GM23338 (cell line): Measurements from ENCODE around the gene TMEM167B. TPM values are rescaled to one million over a fixed set of nuclear protein-coding genes. Genes with fewer than 3 reads are reported as not detected.
A peak's percentile ranks its signal among the peaks of the same experiment; 100 is the strongest.

Source experiments
- ATAC-seq: fragments of 200-7000 bp; cut with Tn5 transposase; 3 replicates; pipeline ENCODE4 v1.9.1; 2020
- DNase-seq: peaks from one replicate; pipeline ENCODE4 v3.0.0-alpha.2; 2015; ENCODE audit warnings: low spot score
- H2AFZ ChIP-seq: fragments of 200-600 bp; sonication (generic); 2 replicates; pipeline ENCODE4 v1.8.0; 2016; ENCODE audit warnings: antibody characterized with exemption, mild to moderate bottlenecking, moderate library complexity
- H3F3A ChIP-seq: fragments of 200-600 bp; sonication (generic); replicated peaks from 2 replicates; pipeline ENCODE4 v1.8.0; 2017; ENCODE audit warnings: antibody characterized with exemption, mixed run types, low read depth
- H3K27ac ChIP-seq: fragments of 200-600 bp; sonication (generic); 2 replicates; pipeline ENCODE4 v1.6.1; 2016; ENCODE audit warnings: low read depth
- H3K27me3 ChIP-seq: fragments of 200-600 bp; sonication (generic); 2 replicates; pipeline ENCODE4 v1.8.0; 2016; ENCODE audit warnings: mild to moderate bottlenecking, mixed run types, moderate library complexity; ENCODE audit not compliant: insufficient read depth
- H3K36me3 ChIP-seq: fragments of 200-600 bp; sonication (generic); 2 replicates; pipeline ENCODE4 v1.8.0; 2016; ENCODE audit warnings: mild to moderate bottlenecking; ENCODE audit not compliant: insufficient read depth
- H3K4me1 ChIP-seq: fragments of 200-600 bp; sonication (generic); 2 replicates; pipeline ENCODE4 v1.8.0; 2016; ENCODE audit warnings: mild to moderate bottlenecking, moderate library complexity; ENCODE audit not compliant: insufficient read depth
- H3K4me2 ChIP-seq: fragments of 200-600 bp; sonication (generic); 2 replicates; pipeline ENCODE4 v1.7.1; 2017; ENCODE audit warnings: mixed run types
- H3K4me3 ChIP-seq: fragments of 200-600 bp; sonication (generic); 2 replicates; pipeline ENCODE4 v1.6.1; 2016; ENCODE audit warnings: mixed run types
- H3K79me2 ChIP-seq: fragments of 200-600 bp; sonication (generic); replicated peaks from 2 replicates; pipeline ENCODE4 v1.8.0; 2017; ENCODE audit warnings: mild to moderate bottlenecking; ENCODE audit not compliant: insufficient read depth
- H3K9me2 ChIP-seq: fragments of 200-600 bp; sonication (generic); 2 replicates; pipeline ENCODE4 v1.8.0; 2017; ENCODE audit not compliant: insufficient read depth
- H4K20me1 ChIP-seq: fragments of 200-600 bp; sonication (generic); replicated peaks from 2 replicates; pipeline ENCODE4 v1.8.0; 2017; ENCODE audit warnings: mild to moderate bottlenecking; ENCODE audit not compliant: insufficient read depth
- H3K27ac Mint-ChIP-seq: 2 replicates; pipeline ENCODE4 v1.8.0; 2020; ENCODE audit warnings: inconsistent platforms, mild to moderate bottlenecking, moderate library complexity, mixed read lengths
- H3K27me3 Mint-ChIP-seq: 3 replicates; pipeline ENCODE4 v1.8.0; 2022; ENCODE audit warnings: low read depth, mild to moderate bottlenecking, moderate library complexity, mixed read lengths, inconsistent platforms; ENCODE audit not compliant: insufficient read depth, poor library complexity
- H3K36me3 Mint-ChIP-seq: 3 replicates; pipeline ENCODE4 v1.8.0; 2021; ENCODE audit warnings: low read depth, mild to moderate bottlenecking, inconsistent platforms, moderate library complexity, mixed read lengths
- H3K4me1 Mint-ChIP-seq: 3 replicates; pipeline ENCODE4 v1.8.0; 2020; ENCODE audit warnings: mild to moderate bottlenecking, inconsistent platforms, mixed read lengths
- H3K4me3 Mint-ChIP-seq: 3 replicates; pipeline ENCODE4 v1.8.0; 2021; ENCODE audit warnings: moderate library complexity, mild to moderate bottlenecking, inconsistent platforms, mixed read lengths
- H3K9me3 Mint-ChIP-seq: 3 replicates; pipeline ENCODE4 v1.8.0; 2020; ENCODE audit warnings: moderate library complexity, mild to moderate bottlenecking, inconsistent platforms, mixed read lengths
- CREB1 ChIP-seq: fragments of 250-450 bp; sonication (Bioruptor Pico); IDR thresholded peaks from 2 replicates; pipeline ENCODE4 v1.5.0; 2020; ENCODE audit warnings: low read depth, mild to moderate bottlenecking, moderate library complexity
- POLR2AphosphoS5 ChIP-seq: IDR thresholded peaks from 2 replicates; pipeline ENCODE4 v1.6.1; 2016; ENCODE audit warnings: antibody characterized with exemption, low read depth
- ZNF114 ChIP-seq: fragments of 250-450 bp; sonication (Bioruptor Pico); IDR thresholded peaks from 2 replicates; pipeline ENCODE4 v1.5.0; 2020; ENCODE audit warnings: mild to moderate bottlenecking, moderate library complexity
- polyA plus RNA-seq: library from polyadenylated mRNA; unstranded; fragments of >200 nt; fragmentation: Nextera tagmentation; extraction: Ambion mirVana; gene quantifications from 2 replicates; pipeline ENCODE4 v1.2.1, GENCODE V29; 2016
- total RNA-seq: library from RNA; depleted of rRNA; stranded (reverse); fragments of >200 nt; shearing (Covaris generic); gene quantifications from 2 replicates; pipeline ENCODE4 v1.2.3, GENCODE V29; 2014
- TF ChIP-seq, protein P1 (sequence below): IDR thresholded peaks from one replicate; pipeline ENCODE4 v1.6.1; 2018; ENCODE audit warnings: antibody characterized with exemption; ENCODE audit not compliant: unreplicated experiment
- TF ChIP-seq, protein P2 (sequence below): IDR thresholded peaks from 2 replicates; pipeline ENCODE4 v1.6.1; 2016; ENCODE audit warnings: antibody characterized with exemption
- TF ChIP-seq, protein P3 (sequence below), 2 experiments: fragments of 200-600 bp in 1 of 2; sonication (generic) in 1 of 2; conservative IDR thresholded peaks; 2 replicates each; pipeline versions ENCODE4 v1.5.1 to v1.6.1; 2016 to 2017; ENCODE audit warnings: antibody characterized with exemption in 2 of 2, low read depth in 2 of 2, mild to moderate bottlenecking in 2 of 2, moderate library complexity in 1 of 2

The TMEM167B gene
- total and polyA plus RNA-seq, 2 experiments from 2014 or later: 9.8 to 10.7 TPM

- Histone ChIP-seq H4K20me1 (peaks cover 9% of the 10 kb centered on the region), H3K27ac (no peak overlapping the region), H3K9me2 (no peaks in the 10 kb centered on the region), H3K4me3 (no peak overlapping the region), H3K27me3 (no peaks in the 10 kb centered on the region), H3K79me2 (peaks cover 56% of the 10 kb centered on the region), H3K4me2 (no peak overlapping the region), H3F3A (0 out of 2 replicates have a peak, but pooled peaks cover 4% of the 10 kb centered on the region), H3K36me3 (peaks cover 21% of the 10 kb centered on the region), H3K4me1 (no peaks in the 10 kb centered on the region), H2AFZ (no peak overlapping the region)
- H3K36me3 Mint-ChIP-seq: peaks cover 54% of the 10 kb centered on the region
- H3K27me3 Mint-ChIP-seq: peaks cover 2% of the 10 kb centered on the region
- H3K4me3 Mint-ChIP-seq: no peak overlapping the region
- peaks cover under 1% of the 10 kb centered on the region; the same call in 1 of the 3 replicates for H3K4me1 Mint-ChIP-seq
- H3K27ac Mint-ChIP-seq: no peak overlapping the region
- no peak for ATAC-seq
- TF ChIP-seq, protein P1, sequence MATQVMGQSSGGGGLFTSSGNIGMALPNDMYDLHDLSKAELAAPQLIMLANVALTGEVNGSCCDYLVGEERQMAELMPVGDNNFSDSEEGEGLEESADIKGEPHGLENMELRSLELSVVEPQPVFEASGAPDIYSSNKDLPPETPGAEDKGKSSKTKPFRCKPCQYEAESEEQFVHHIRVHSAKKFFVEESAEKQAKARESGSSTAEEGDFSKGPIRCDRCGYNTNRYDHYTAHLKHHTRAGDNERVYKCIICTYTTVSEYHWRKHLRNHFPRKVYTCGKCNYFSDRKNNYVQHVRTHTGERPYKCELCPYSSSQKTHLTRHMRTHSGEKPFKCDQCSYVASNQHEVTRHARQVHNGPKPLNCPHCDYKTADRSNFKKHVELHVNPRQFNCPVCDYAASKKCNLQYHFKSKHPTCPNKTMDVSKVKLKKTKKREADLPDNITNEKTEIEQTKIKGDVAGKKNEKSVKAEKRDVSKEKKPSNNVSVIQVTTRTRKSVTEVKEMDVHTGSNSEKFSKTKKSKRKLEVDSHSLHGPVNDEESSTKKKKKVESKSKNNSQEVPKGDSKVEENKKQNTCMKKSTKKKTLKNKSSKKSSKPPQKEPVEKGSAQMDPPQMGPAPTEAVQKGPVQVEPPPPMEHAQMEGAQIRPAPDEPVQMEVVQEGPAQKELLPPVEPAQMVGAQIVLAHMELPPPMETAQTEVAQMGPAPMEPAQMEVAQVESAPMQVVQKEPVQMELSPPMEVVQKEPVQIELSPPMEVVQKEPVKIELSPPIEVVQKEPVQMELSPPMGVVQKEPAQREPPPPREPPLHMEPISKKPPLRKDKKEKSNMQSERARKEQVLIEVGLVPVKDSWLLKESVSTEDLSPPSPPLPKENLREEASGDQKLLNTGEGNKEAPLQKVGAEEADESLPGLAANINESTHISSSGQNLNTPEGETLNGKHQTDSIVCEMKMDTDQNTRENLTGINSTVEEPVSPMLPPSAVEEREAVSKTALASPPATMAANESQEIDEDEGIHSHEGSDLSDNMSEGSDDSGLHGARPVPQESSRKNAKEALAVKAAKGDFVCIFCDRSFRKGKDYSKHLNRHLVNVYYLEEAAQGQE: no peak
- DNase-seq: no peak
- no peaks in the 10 kb centered on the region; the same call in 2 of the 3 replicates for H3K9me3 Mint-ChIP-seq
Observed at GRCh38 chr1:109069294-109069693, 21.3 kb upstream of the TMEM167B start.

- Histone ChIP-seq H3K4me3 (peak within 1 kb of the TSS; percentile 66), H3K4me2 (peak within 1 kb of the TSS; percentile 82), H2AFZ (no peak within 1 kb of the TSS), H3K36me3 (no peaks in the 10 kb centered on the region; the same call in 1 of the 2 replicates), H4K20me1 (0 out of 2 replicates have a peak, but pooled peaks cover 2% of the 10 kb centered on the region), H3K27ac (peak within 1 kb of the TSS; percentile 88), H3K79me2 (peaks cover 37% of the 10 kb centered on the region), H3K27me3 (no peaks in the 10 kb centered on the region), H3K9me2 (no peaks in the 10 kb centered on the region), H3F3A (peaks cover 4% of the 10 kb centered on the region; the same call in 1 of the 2 replicates), H3K4me1 (peaks cover 12% of the 10 kb centered on the region)
- peak; percentile 98 for DNase-seq
- peak; percentile 99 for ATAC-seq
- peaks cover 37% of the 10 kb centered on the region for H3K36me3 Mint-ChIP-seq
- H3K4me1 Mint-ChIP-seq: peaks cover 24% of the 10 kb centered on the region
- TF ChIP-seq POLR2AphosphoS5: peak; percentile 97
- TF ChIP-seq ZNF114 (CRISPR knock-in tag): no peak
- TF ChIP-seq, protein P2, sequence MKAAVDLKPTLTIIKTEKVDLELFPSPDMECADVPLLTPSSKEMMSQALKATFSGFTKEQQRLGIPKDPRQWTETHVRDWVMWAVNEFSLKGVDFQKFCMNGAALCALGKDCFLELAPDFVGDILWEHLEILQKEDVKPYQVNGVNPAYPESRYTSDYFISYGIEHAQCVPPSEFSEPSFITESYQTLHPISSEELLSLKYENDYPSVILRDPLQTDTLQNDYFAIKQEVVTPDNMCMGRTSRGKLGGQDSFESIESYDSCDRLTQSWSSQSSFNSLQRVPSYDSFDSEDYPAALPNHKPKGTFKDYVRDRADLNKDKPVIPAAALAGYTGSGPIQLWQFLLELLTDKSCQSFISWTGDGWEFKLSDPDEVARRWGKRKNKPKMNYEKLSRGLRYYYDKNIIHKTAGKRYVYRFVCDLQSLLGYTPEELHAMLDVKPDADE: peak; percentile 76
- TF ChIP-seq, protein P3, sequence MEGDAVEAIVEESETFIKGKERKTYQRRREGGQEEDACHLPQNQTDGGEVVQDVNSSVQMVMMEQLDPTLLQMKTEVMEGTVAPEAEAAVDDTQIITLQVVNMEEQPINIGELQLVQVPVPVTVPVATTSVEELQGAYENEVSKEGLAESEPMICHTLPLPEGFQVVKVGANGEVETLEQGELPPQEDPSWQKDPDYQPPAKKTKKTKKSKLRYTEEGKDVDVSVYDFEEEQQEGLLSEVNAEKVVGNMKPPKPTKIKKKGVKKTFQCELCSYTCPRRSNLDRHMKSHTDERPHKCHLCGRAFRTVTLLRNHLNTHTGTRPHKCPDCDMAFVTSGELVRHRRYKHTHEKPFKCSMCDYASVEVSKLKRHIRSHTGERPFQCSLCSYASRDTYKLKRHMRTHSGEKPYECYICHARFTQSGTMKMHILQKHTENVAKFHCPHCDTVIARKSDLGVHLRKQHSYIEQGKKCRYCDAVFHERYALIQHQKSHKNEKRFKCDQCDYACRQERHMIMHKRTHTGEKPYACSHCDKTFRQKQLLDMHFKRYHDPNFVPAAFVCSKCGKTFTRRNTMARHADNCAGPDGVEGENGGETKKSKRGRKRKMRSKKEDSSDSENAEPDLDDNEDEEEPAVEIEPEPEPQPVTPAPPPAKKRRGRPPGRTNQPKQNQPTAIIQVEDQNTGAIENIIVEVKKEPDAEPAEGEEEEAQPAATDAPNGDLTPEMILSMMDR (conservative IDR thresholded peaks at IDR 0.05; ENCODE audit: low read depth in 2 of 2): 0 out of 4 replicates have a peak, but pooled peaks of 1 of the 2 experiments have one; percentile 14
- TF ChIP-seq CREB1 (CRISPR knock-in tag): peak; percentile 90
- peaks cover 4% of the 10 kb centered on the region for H3K27me3 Mint-ChIP-seq
- H3K9me3 Mint-ChIP-seq: peaks cover 4% of the 10 kb centered on the region; the same call in 2 of the 3 replicates
- peak within 1 kb of the TSS; percentile 99 for H3K27ac Mint-ChIP-seq
- peak within 1 kb of the TSS; percentile 100 for H3K4me3 Mint-ChIP-seq
Observed at GRCh38 chr1:109075531-109076490, 14.8 kb upstream of the TMEM167B start, which contains the start of gene TAF13. Gene TAF13 (minus strand): TSS chr1:109076003. CDS start chr1:109075947, 56 bp downstream.
